ENCODE results near the gene CNKSR3.

CNKSR3 gene

DNA sequence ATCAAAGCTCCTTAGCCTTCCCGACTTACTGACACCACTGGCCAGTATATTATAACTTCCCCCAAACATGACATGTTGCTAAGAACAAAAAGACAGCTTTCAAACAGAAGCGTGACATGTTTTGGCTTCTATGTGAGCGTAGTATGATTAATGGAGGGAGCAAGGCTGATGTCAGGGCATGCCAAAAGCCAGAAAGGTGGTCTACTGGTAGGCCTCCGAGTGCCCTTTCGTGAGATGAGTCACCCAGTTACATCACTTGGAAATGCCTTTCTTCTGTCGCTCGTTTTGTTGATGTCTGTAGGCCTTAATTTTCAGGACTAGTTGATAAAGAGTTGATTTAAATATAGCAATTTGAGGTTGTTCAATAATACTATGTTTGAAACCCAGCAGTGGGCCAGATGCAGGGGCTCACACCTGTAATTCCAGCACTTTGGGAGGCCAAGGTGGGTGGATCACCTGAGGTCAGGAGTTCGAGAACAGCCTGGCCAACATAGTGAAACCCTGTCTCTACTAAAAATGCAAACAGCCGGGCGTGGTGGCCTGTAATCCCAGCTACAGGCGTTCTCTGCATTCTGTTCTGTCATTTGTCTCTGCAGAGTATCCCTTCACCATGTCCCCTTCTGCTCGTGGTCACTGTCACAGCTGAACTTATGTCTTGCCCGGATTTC lies 53.3 kb downstream of the CNKSR3 start:
- no peak for DNase-seq (ENCODE audit: low read depth in 2 of 2)

GRCh38 chr6:154453329-154453728 lies 57.2 kb downstream of the CNKSR3 start:
- no peak for DNase-seq (ENCODE audit: low read depth in 2 of 2)

DNA sequence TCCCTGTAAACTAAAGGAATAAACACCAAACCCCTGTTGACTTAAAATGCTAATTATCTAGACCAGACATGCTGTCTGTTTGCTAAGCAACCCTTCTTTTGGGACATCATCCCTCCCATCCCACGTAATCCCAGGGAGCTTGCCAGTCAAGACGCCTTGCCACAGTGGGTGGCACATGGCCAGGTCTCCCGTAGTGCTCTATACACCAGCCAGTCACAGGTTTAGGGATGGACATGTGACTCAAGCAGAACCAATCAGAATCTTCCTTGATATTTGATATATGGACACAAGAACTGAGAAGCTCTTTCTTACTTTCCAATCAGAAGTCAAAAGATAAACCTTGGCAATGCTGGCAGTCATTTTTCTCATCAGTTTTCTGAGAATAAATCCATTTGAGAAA lies 60.0 kb downstream of the CNKSR3 start:
- DNase-seq (ENCODE audit: low read depth in 2 of 2) = no peak

DNA sequence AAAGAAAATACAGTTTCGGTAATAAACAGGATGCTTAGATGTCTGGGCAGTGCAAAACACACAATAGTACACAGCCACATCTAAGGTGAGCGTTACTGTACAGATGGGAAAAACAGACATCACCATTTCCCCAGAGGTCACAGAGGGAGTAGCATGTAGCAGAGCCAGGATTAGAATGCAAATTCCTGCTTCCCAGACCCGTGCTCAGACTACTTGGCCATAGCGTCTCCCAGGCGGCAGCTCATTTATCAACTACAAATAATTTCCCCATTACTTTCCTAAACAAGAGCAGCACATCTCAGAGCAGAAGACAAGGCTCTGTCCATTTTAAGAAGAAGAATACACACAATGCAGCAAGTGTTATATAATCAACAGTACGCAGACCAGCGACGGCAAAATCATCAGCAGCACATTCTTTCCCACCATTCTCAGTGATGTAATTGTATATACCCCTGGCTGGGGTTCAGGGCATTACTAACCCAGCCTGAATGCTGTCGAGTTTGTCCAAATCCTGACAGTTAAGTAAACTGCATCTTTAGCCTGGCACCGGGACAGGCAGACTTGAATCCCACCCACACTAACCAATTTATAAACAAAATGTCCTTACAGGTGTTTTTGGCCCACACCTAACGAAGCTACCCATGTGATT lies 61.9 kb downstream of the CNKSR3 start:
- DNase-seq (ENCODE audit: low read depth in 2 of 2) = no peak

DNA sequence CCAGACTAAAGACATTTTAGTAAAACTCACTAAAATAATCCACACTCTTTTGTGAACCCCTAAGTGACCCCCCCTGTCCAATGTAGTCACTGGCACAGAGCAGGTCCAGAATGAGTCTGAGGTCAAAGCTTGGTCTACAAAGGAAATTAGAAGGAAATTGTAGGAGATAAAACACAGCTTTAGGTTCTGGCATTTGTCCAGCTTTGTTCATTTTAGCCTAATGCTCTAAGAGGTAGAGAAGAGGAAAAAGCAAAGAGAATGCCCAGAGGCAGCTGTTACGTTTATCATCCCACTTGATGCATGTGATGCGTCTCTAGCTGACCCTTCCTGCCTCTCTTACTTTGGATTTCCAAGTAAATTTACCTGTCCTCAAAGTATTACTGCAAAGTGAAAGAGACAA lies 62.5 kb downstream of the CNKSR3 start:
- no peak for DNase-seq (ENCODE audit: low read depth in 2 of 2)

DNA sequence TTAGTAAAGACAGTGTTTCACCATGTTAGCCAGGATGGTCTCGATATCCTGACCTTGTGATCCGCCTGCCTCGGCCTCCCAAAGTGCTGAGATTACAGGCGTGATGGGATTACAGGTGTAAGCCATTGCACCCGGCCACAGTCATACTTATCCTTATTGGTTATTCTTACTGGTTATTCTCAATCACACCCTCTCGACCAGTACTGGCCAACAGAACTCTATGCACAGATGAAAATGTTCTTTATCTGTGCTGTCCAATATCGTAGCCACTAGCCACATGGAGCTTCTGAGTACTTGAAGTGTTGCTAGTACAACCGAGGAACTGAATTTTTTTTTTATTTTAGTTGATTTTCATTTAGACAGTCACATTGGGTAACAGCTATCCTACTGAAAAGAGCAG lies 63.5 kb downstream of the CNKSR3 start:
- no peak for DNase-seq (ENCODE audit: low read depth in 2 of 2)

DNA sequence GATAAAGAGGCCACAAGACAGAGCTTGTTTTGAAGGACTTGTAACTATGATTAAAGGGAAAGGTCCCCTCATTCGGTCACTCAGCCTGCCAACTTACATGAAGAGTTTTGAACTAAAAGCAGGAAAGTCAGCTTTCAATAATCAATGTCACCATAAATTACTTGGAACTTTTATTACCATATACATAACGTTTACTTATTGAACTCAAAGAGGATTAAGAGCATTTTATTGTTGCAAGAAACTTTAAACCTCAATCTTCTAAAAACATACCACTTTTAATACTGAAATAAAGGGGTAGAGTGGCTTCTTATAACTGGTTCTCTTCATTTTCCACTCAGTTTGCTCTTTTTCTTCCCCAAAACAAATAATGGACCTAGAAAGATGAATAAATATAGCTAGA lies 65.1 kb downstream of the CNKSR3 start:
- no peak for DNase-seq (ENCODE audit: low read depth in 2 of 2)

- no peak for DNase-seq (ENCODE audit: low read depth in 2 of 2)
Observed at GRCh38 chr6:154441995-154442310, 68.5 kb downstream of the CNKSR3 start.

DNA sequence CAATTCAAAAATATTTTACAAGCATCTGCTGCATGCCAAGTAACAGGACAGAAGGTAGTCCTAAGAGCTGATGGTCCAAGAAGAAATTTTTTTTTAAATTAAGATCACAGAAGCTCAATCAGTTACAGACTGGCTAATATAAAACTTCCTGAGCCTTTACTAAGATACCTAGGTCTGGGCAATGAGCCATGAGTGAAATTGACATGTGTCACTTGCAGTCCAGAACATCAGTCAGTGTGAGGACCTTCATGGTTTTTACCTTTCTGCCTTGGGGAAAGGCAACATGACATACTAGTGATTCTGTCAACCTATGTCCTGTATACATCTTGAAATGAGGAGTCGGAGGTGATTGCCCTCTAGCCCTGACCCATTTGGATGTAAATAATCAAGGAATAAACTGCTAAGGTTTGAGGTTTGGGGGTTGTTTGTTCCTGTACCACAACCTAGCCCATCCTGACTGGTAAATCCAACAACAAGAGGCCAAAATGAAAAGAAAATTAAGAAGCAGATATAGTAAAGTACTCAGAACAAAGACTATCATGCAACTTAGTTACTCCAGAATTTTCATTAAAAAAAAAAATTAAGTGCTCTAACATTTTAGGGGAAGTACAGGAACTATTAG lies 70.0 kb downstream of the CNKSR3 start:
- no peak for DNase-seq (ENCODE audit: low read depth in 2 of 2)

- no peak for DNase-seq (ENCODE audit: low read depth in 2 of 2)
Observed at GRCh38 chr6:154440022-154440421, 70.5 kb downstream of the CNKSR3 start.

DNA sequence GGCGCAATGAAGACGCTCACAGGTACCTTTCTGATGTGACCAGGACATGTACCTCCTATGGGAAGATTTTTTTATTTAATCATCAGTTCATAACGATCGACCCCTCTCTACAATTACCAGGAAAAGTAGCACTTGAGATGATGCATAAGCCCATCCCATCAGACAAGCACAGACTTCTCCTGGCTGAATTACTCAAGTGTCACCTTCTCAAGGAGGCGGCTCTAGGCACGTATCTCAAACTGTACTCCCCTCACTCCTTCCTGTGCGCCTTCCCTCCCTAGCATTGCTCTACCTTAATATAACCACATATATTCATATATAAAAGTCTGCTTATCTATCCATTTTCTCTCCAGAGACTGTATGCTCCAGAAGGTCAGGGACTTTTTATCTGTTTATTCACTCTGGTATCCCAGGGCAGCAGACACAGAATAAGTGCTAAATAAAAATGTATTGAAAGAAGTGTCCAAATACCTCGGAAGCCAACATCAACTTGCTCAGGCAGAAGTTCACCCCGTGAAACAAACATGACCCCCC lies 71.5 kb downstream of the CNKSR3 start:
- no peak for DNase-seq (ENCODE audit: low read depth in 2 of 2)

DNA sequence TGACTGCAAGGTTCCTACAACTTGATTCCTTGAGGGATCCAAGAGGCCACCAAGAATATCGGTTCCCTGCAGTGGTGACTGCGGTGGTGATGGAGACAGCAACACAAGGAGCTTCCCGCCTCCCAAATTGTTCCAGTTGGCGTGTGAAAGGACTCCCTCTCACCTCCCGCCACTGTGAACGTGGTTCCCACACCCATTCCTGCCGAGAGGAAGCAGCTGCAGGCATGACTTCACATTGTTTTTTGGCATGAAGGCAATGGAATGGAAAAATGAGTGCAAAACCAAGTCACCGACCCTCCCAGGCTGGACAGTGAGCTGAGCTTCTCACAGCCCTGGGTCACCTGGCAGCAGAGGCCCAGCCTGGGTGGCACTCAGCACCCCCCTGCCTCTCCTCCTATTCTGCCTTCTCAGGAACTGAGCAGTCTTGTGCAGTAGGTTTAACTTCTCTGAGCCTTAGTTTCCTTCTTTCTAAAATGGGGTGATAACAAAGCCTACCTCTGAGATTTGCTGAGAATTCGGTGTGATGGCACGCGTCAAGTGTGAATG lies 75.0 kb downstream of the CNKSR3 start:
- DNase-seq (ENCODE audit: low read depth in 2 of 2) = no peak

DNA sequence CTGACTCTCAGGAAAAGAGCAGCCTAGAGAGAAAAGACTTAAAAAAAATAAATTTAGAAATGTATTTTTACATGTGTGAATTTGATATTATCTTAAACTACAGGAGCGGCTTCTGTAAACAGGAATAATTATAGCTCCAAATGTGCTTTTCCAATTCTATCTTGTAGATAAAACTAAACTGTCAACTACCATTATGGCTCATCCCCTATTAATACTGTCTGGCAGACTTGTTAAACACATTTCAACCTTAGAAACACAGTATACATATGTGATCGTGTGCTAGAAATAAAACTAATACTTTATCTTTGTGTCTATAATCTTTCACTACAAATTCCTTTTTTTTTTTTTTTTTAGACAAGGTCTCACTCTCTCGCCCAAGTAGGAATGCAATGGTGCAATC lies 75.8 kb downstream of the CNKSR3 start:
- no peak for DNase-seq (ENCODE audit: low read depth in 2 of 2)

DNA sequence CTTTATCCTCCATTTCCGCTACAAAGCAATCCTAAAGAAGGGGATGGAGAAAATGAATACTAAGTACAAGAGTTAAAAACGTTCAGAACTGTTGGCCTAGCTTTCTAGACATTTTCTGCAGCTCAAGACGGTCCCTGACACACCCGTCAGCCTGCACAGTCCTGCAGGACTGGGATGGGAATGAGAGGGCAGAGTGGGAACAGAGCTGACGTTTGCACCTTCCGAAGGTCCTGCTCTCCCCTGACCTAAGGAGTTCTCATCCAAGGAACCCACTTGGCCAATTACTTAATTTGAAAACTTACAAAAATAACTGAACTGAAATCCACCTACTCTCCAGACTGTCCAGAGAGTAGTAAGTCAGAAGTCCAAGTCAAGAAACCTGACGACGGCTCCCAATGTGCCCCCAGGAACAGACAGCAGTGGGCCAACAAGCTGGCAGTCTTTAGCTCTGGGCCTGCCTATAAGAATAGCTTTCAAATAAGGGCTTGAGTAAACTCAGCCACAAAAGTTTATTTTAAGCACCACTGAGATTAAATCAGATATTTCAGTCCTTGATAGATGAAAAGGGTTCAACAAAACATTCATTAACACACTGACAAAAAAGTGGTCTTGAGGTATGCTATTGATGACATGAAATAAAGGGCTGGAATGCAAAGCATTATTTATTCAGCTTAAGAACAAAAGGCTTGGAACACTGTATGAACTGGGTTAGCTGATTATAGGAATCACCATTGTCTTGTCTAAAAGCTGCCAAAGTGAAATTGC lies 76.8 kb downstream of the CNKSR3 start:
- DNase-seq (ENCODE audit: low read depth in 2 of 2) = no peak

GRCh38 chr6:154432533-154433476 lies 77.7 kb downstream of the CNKSR3 start:
- no peak for DNase-seq (ENCODE audit: low read depth in 2 of 2)

GRCh38 chr6:154430481-154430919 lies 80.0 kb downstream of the CNKSR3 start:
- DNase-seq (ENCODE audit: low read depth in 2 of 2) = no peak

- DNase-seq (ENCODE audit: low read depth in 2 of 2) = no peak
Observed at GRCh38 chr6:154429711-154430110, 80.8 kb downstream of the CNKSR3 start.

DNA sequence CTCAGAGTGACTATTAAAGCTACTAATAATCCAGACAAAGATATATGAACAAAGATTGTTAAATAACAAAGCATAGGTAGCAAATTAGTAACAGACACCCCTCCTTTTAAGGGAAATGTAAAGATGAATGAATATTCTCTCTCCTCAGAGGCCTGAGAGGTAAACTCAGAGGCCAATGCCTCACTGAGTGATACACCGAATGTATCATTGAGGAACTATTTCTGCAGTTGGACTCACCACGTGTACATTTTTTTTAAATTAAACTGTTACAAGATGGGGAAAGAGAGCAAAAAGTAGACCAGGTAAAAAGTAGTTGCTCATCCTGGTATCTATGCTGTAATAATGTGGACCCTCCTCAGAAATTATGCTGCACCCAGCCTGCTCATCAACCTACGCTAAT lies 81.6 kb downstream of the CNKSR3 start:
- no peak for DNase-seq (ENCODE audit: low read depth in 2 of 2)

GRCh38 chr6:154427446-154427845 lies 83.0 kb downstream of the CNKSR3 start:
- DNase-seq (ENCODE audit: low read depth in 2 of 2) = no peak

DNA sequence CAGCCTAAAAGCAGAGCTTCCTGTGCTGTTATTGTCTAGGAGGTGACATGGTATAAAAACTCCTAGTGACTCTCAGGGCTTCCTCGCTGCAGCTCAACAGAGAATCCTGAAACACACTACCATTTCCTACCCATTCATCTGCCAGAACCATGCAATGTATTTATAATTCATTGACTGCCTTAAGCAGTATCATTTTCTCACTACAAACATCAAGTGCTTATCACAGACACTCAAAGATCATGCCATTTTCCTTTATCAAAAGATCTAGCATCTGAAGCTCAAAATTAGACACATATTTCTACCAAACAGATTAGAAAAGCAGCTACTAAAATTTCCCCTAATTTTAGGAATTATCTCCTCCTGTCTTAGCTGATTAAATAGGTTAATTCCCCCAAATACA lies 83.5 kb downstream of the CNKSR3 start:
- no peak for DNase-seq (ENCODE audit: low read depth in 2 of 2)

GRCh38 chr6:154425034-154425433 lies 85.5 kb downstream of the CNKSR3 start:
- no peak for DNase-seq (ENCODE audit: low read depth in 2 of 2)

Measured in stimulated activated CD4-positive, alpha-beta T cell treated with anti-CD3 and anti-CD28 coated beads, Interleukin-12 subunit alpha, Interleukin-12 subunit beta, amount 100 ng/mL, for 24 hours (primary cell).